ENCODE data around the gene SPINK2.

Gene SPINK2

GRCh38 chr4:56799824-56800756, 21.4 kb downstream of the SPINK2 start:
- H3K36me3 ChIP-seq (ENCODE audit: control insufficient read depth, insufficient read depth, low read length) = no peaks in the 10 kb centered on the region
- H3K27me3 ChIP-seq (ENCODE audit: control insufficient read depth, insufficient read depth, low read length, poor library complexity, severe bottlenecking) = no peaks in the 10 kb centered on the region
- H3K4me3 ChIP-seq (ENCODE audit: insufficient read depth, low read depth, low read length) = peak overlapping the region; percentile 36
- H3K4me1 ChIP-seq (ENCODE audit: control insufficient read depth, insufficient read depth, low read length) = no peaks in the 10 kb centered on the region
- 6 to 15% methylated on average over 16 to 19 of the region's 19 CpGs for WGBS, 2 experiments
- H3K9me3 ChIP-seq (ENCODE audit: control insufficient read depth, low read length) = no peaks in the 10 kb centered on the region
- H3K27ac ChIP-seq (ENCODE audit: insufficient read depth, low read depth, low read length, poor library complexity, severe bottlenecking) = no peak overlapping the region

- 86 to 89% methylated on average over 10 to 11 of the region's 11 CpGs for WGBS, 2 experiments
These were observed 22.2 kb downstream of the SPINK2 start for GRCh38 chr4:56799161-56799759.

GRCh38 chr4:56796211-56796610, 25.3 kb downstream of the SPINK2 start:
- no peaks in the 10 kb centered on the region for H3K4me1 ChIP-seq (ENCODE audit: control insufficient read depth, insufficient read depth, low read length)
- no peak overlapping the region for H3K4me3 ChIP-seq (ENCODE audit: insufficient read depth, low read depth, low read length)
- no peaks in the 10 kb centered on the region for H3K36me3 ChIP-seq (ENCODE audit: control insufficient read depth, insufficient read depth, low read length)
- no peaks in the 10 kb centered on the region for H3K9me3 ChIP-seq (ENCODE audit: control insufficient read depth, low read length)
- no peaks in the 10 kb centered on the region for H3K27me3 ChIP-seq (ENCODE audit: control insufficient read depth, insufficient read depth, low read length, poor library complexity, severe bottlenecking)
- WGBS, 2 experiments = 87 to 91% methylated on average over 3 of the region's 3 CpGs
- no peak overlapping the region for H3K27ac ChIP-seq (ENCODE audit: insufficient read depth, low read depth, low read length, poor library complexity, severe bottlenecking)

More at GRCh38 chr4:56799161-56799759, 22.2 kb downstream of the SPINK2 start:
- Histone ChIP-seq H3K9me3 (ENCODE audit: control insufficient read depth, low read length) (no peaks in the 10 kb centered on the region), H3K27ac (ENCODE audit: insufficient read depth, low read depth, low read length, poor library complexity, severe bottlenecking) (no peak overlapping the region), H3K4me3 (ENCODE audit: insufficient read depth, low read depth, low read length) (peak overlapping the region; percentile 36), H3K36me3 (ENCODE audit: control insufficient read depth, insufficient read depth, low read length) (no peaks in the 10 kb centered on the region), H3K27me3 (ENCODE audit: control insufficient read depth, insufficient read depth, low read length, poor library complexity, severe bottlenecking) (no peaks in the 10 kb centered on the region), H3K4me1 (ENCODE audit: control insufficient read depth, insufficient read depth, low read length) (no peaks in the 10 kb centered on the region)

- no peaks in the 10 kb centered on the region for H3K4me1 ChIP-seq (ENCODE audit: control insufficient read depth, insufficient read depth, low read length)
- H3K27ac ChIP-seq (ENCODE audit: insufficient read depth, low read depth, low read length, poor library complexity, severe bottlenecking) = no peak overlapping the region
- no peaks in the 10 kb centered on the region for H3K9me3 ChIP-seq (ENCODE audit: control insufficient read depth, low read length)
- no peak overlapping the region for H3K4me3 ChIP-seq (ENCODE audit: insufficient read depth, low read depth, low read length)
- no peaks in the 10 kb centered on the region for H3K36me3 ChIP-seq (ENCODE audit: control insufficient read depth, insufficient read depth, low read length)
- WGBS, 2 experiments = 90 to 98% methylated on average over 4 of the region's 4 CpGs
- H3K27me3 ChIP-seq (ENCODE audit: control insufficient read depth, insufficient read depth, low read length, poor library complexity, severe bottlenecking) = no peaks in the 10 kb centered on the region
These were observed 30.2 kb downstream of the SPINK2 start for GRCh38 chr4:56791316-56791715.

GRCh38 chr4:56790691-56791091, 30.8 kb downstream of the SPINK2 start:
- H3K9me3 ChIP-seq (ENCODE audit: control insufficient read depth, low read length) = no peaks in the 10 kb centered on the region
- no peaks in the 10 kb centered on the region for H3K4me1 ChIP-seq (ENCODE audit: control insufficient read depth, insufficient read depth, low read length)
- no peak overlapping the region for H3K27ac ChIP-seq (ENCODE audit: insufficient read depth, low read depth, low read length, poor library complexity, severe bottlenecking)
- no peaks in the 10 kb centered on the region for H3K27me3 ChIP-seq (ENCODE audit: control insufficient read depth, insufficient read depth, low read length, poor library complexity, severe bottlenecking)
- H3K4me3 ChIP-seq (ENCODE audit: insufficient read depth, low read depth, low read length) = no peak overlapping the region
- WGBS, 2 experiments = 80 to 88% methylated on average over 1 of the region's 1 CpG
- no peaks in the 10 kb centered on the region for H3K36me3 ChIP-seq (ENCODE audit: control insufficient read depth, insufficient read depth, low read length)

- 88 to 94% methylated on average over 7 of the region's 7 CpGs for WGBS, 2 experiments
- H3K36me3 ChIP-seq (ENCODE audit: control insufficient read depth, insufficient read depth, low read length) = no peaks in the 10 kb centered on the region
- H3K4me1 ChIP-seq (ENCODE audit: control insufficient read depth, insufficient read depth, low read length) = no peaks in the 10 kb centered on the region
- H3K4me3 ChIP-seq (ENCODE audit: insufficient read depth, low read depth, low read length) = no peak overlapping the region
- H3K27ac ChIP-seq (ENCODE audit: insufficient read depth, low read depth, low read length, poor library complexity, severe bottlenecking) = no peak overlapping the region
- H3K9me3 ChIP-seq (ENCODE audit: control insufficient read depth, low read length) = no peaks in the 10 kb centered on the region
- H3K27me3 ChIP-seq (ENCODE audit: control insufficient read depth, insufficient read depth, low read length, poor library complexity, severe bottlenecking) = no peaks in the 10 kb centered on the region
These were observed 33.4 kb downstream of the SPINK2 start for GRCh38 chr4:56788081-56788480.

GRCh38 chr4:56787380-56787779, 34.1 kb downstream of the SPINK2 start:
- H3K27ac ChIP-seq (ENCODE audit: insufficient read depth, low read depth, low read length, poor library complexity, severe bottlenecking) = no peak overlapping the region
- 59 to 70% methylated on average over 6 of the region's 6 CpGs for WGBS, 2 experiments

GRCh38 chr4:56786955-56787354, 34.5 kb downstream of the SPINK2 start:
- Histone ChIP-seq H3K9me3 (ENCODE audit: control insufficient read depth, low read length) (no peaks in the 10 kb centered on the region), H3K4me3 (ENCODE audit: insufficient read depth, low read depth, low read length) (no peak overlapping the region), H3K27me3 (ENCODE audit: control insufficient read depth, insufficient read depth, low read length, poor library complexity, severe bottlenecking) (no peaks in the 10 kb centered on the region), H3K27ac (ENCODE audit: insufficient read depth, low read depth, low read length, poor library complexity, severe bottlenecking) (no peak overlapping the region), H3K36me3 (ENCODE audit: control insufficient read depth, insufficient read depth, low read length) (no peaks in the 10 kb centered on the region), H3K4me1 (ENCODE audit: control insufficient read depth, insufficient read depth, low read length) (no peaks in the 10 kb centered on the region)
- WGBS, 2 experiments = 55 to 59% methylated on average over 9 of the region's 9 CpGs

More at GRCh38 chr4:56787380-56787779, 34.1 kb downstream of the SPINK2 start:
- Histone ChIP-seq H3K36me3 (ENCODE audit: control insufficient read depth, insufficient read depth, low read length) (no peaks in the 10 kb centered on the region), H3K27me3 (ENCODE audit: control insufficient read depth, insufficient read depth, low read length, poor library complexity, severe bottlenecking) (no peaks in the 10 kb centered on the region), H3K4me1 (ENCODE audit: control insufficient read depth, insufficient read depth, low read length) (no peaks in the 10 kb centered on the region), H3K9me3 (ENCODE audit: control insufficient read depth, low read length) (no peaks in the 10 kb centered on the region), H3K4me3 (ENCODE audit: insufficient read depth, low read depth, low read length) (no peak overlapping the region)

- Histone ChIP-seq H3K36me3 (ENCODE audit: control insufficient read depth, insufficient read depth, low read length) (no peaks in the 10 kb centered on the region), H3K27ac (ENCODE audit: insufficient read depth, low read depth, low read length, poor library complexity, severe bottlenecking) (no peak overlapping the region), H3K9me3 (ENCODE audit: control insufficient read depth, low read length) (no peaks in the 10 kb centered on the region), H3K27me3 (ENCODE audit: control insufficient read depth, insufficient read depth, low read length, poor library complexity, severe bottlenecking) (no peaks in the 10 kb centered on the region), H3K4me1 (ENCODE audit: control insufficient read depth, insufficient read depth, low read length) (no peaks in the 10 kb centered on the region), H3K4me3 (ENCODE audit: insufficient read depth, low read depth, low read length) (no peak overlapping the region)
- 81 to 82% methylated on average over 5 of the region's 5 CpGs for WGBS, 2 experiments
These were observed 37.5 kb downstream of the SPINK2 start for GRCh38 chr4:56783986-56784385.

GRCh38 chr4:56782019-56782418, 39.5 kb downstream of the SPINK2 start:
- H3K36me3 ChIP-seq (ENCODE audit: control insufficient read depth, insufficient read depth, low read length) = no peaks in the 10 kb centered on the region

More at GRCh38 chr4:56782019-56782418, 39.5 kb downstream of the SPINK2 start:
- 94 to 95% methylated on average over 8 of the region's 8 CpGs for WGBS, 2 experiments
- Histone ChIP-seq H3K9me3 (ENCODE audit: control insufficient read depth, low read length) (no peaks in the 10 kb centered on the region), H3K4me1 (ENCODE audit: control insufficient read depth, insufficient read depth, low read length) (no peaks in the 10 kb centered on the region), H3K27ac (ENCODE audit: insufficient read depth, low read depth, low read length, poor library complexity, severe bottlenecking) (no peak overlapping the region), H3K27me3 (ENCODE audit: control insufficient read depth, insufficient read depth, low read length, poor library complexity, severe bottlenecking) (no peaks in the 10 kb centered on the region), H3K4me3 (ENCODE audit: insufficient read depth, low read depth, low read length) (no peak overlapping the region)

Measured in ectodermal cell (in vitro differentiated cells).